DMS153 (cell line): ENCODE results near the gene RENBP.
A peak's percentile ranks its signal among the peaks of the same experiment; 100 is the strongest.

Experiments
- DNase-seq: peaks from one replicate; lab custom pipeline; 2025; lab: John Stamatoyannopoulos, UW

Gene RENBP

GRCh38 chrX:153919281-153919680, 25.2 kb downstream of the RENBP start:
- no peak for DNase-seq

GRCh38 chrX:153917869-153918268, 26.6 kb downstream of the RENBP start:
- DNase-seq: no peak

- no peak for DNase-seq
These were observed 30.7 kb downstream of the RENBP start for GRCh38 chrX:153913701-153914100.

GRCh38 chrX:153913211-153913610, 31.2 kb downstream of the RENBP start:
- no peak for DNase-seq

- no peak for DNase-seq
These were observed 32.6 kb downstream of the RENBP start for GRCh38 chrX:153911798-153912197.

GRCh38 chrX:153910446-153910845, 34.0 kb downstream of the RENBP start:
- DNase-seq: no peak

GRCh38 chrX:153909980-153910360, 34.5 kb downstream of the RENBP start:
- DNase-seq: no peak

- DNase-seq: no peak
These were observed 35.1 kb downstream of the RENBP start for GRCh38 chrX:153909024-153909979.

GRCh38 chrX:153908219-153908860, 36.1 kb downstream of the RENBP start:
- DNase-seq: no peak

GRCh38 chrX:153907456-153907855, 37.0 kb downstream of the RENBP start:
- DNase-seq: no peak

GRCh38 chrX:153906126-153906917, 38.1 kb downstream of the RENBP start:
- DNase-seq: no peak

- no peak for DNase-seq
These were observed 38.9 kb downstream of the RENBP start for GRCh38 chrX:153905481-153906095.

- DNase-seq: no peak
These were observed 40.2 kb downstream of the RENBP start, which contains the start of gene AVPR2 for GRCh38 chrX:153903991-153904957. AVPR2 (plus strand) TSS chrX:153904673; CDS start chrX:153905146, 473 bp downstream.

- DNase-seq: no peak
These were observed 41.0 kb downstream of the RENBP start for GRCh38 chrX:153903238-153903980.

GRCh38 chrX:153902385-153902784, 42.1 kb downstream of the RENBP start:
- no peak for DNase-seq

- DNase-seq: no peak
These were observed 42.7 kb downstream of the RENBP start for GRCh38 chrX:153901753-153902140.

GRCh38 chrX:153900831-153901752, 43.4 kb downstream of the RENBP start:
- DNase-seq: peak; percentile 90

- no peak for DNase-seq
These were observed 46.5 kb downstream of the RENBP start for GRCh38 chrX:153897899-153898298.

GRCh38 chrX:153889123-153889522, 55.3 kb downstream of the RENBP start:
- DNase-seq: peak; percentile 87
